ENCODE results near the gene KCNH4.

The KCNH4 gene

DNA sequence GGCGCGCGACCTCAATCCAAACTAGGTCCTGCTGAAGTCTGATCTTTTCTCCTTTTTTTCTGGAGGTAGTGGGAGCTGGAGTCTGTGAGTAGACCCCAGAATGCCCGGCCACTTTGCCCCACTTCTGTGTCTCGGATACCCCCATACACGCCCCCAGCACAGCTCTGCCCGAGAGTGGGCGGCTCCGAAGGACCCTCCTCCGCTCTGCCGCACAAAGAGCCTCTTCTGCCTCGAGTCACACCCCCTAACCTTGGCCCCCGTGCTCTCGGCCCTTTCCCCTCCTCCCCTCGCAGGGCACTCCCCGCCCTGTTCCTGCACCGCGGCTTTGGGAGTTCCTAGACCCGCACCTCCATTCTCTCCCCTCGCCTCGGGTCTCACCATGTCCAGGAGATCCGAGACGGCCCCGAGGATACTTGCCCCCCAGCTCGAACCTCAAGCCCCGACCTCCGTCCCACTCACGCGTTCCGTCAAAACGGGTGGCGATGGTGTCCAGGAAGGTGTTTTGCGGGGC is 476 bp downstream of the KCNH4 start:
- no peak for TF ChIP-seq CTCF (IDR thresholded peaks at IDR 0.05; ENCODE audit: low read depth, low read length)

GRCh38 chr17:42179911-42180410 is 981 bp downstream of the KCNH4 start:
- H3K4me3 ChIP-seq (ENCODE audit: low read depth, low read length), result no peak overlapping the region
- no peak for TF ChIP-seq CTCF (IDR thresholded peaks at IDR 0.05; ENCODE audit: low read depth, low read length)

More for the DNA sequence above, 476 bp downstream of the KCNH4 start:
- peak overlapping the region; percentile 44 for H3K4me3 ChIP-seq (ENCODE audit: low read depth, low read length)

DNA sequence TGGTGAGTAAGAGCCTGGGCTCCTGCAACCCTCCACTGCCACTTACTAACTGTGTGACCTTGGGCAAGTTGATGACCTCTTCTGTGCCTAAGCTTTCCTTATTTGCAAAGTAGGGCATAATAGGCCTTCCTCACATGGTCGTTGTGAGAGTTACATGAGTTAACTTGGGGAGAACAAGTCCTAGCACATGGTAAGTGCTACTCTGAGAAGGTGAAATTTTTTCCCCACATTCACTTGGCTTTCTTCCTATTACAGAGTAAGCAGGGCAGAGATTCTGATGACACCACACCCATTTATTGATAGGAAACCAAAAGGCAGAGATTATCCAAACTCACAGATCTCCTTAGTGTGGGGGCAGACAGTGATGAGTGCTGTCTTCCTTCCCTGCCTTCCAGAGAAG is 1.6 kb downstream of the KCNH4 start:
- H3K4me3 ChIP-seq (ENCODE audit: low read depth, low read length), result no peak overlapping the region
- TF ChIP-seq CTCF (IDR thresholded peaks at IDR 0.05; ENCODE audit: low read depth, low read length), result no peak

DNA sequence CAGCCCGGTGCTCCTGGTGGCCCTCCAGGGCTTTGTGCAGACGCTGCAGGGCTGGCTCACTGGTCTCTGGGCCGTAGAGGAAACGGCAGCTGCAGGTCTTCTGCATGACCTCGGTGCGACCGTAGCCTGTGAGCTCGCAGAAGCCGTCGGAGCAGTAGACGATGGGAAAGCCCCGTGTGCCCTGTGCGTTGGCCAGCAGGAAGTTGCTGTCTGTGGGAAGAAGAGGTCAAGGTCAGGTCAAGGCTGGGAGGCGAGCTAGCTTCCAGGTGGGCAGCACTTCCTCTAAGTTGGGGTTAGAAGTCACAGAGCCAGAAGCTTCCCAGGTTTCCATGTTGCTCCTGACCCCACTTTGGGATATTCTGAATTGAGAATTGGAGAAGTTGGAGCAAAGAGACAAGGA is 2.1 kb downstream of the KCNH4 start:
- no peak overlapping the region for H3K4me3 ChIP-seq (ENCODE audit: low read depth, low read length)
- TF ChIP-seq CTCF (IDR thresholded peaks at IDR 0.05; ENCODE audit: low read depth, low read length), result no peak

DNA sequence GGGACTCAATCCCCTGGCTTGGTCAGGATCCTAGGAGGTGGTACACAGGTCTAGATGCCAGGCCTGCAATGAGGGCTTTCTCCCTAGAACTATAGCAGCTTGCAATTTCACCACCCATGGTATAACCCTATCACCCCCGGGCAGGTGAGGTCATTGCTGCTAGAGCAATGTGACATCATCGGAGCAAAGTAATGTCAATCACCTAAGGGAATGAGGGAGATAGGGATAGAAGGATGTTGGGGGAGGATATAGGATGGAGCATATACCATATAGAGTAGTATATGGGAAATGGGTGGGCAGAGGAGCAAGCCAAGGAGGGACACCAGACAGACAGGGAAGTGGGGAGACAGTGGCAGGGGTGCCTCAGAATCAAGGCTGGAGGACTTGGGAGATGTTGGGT is 3.3 kb downstream of the KCNH4 start:
- no peak for TF ChIP-seq CTCF (IDR thresholded peaks at IDR 0.05; ENCODE audit: low read depth, low read length)
- H3K4me3 ChIP-seq (ENCODE audit: low read depth, low read length), result no peak overlapping the region

GRCh38 chr17:42174126-42174783 is 6.7 kb downstream of the KCNH4 start:
- no peak overlapping the region for H3K4me3 ChIP-seq (ENCODE audit: low read depth, low read length)
- no peak for TF ChIP-seq CTCF (IDR thresholded peaks at IDR 0.05; ENCODE audit: low read depth, low read length)

- no peak overlapping the region for H3K4me3 ChIP-seq (ENCODE audit: low read depth, low read length)
- no peak for TF ChIP-seq CTCF (IDR thresholded peaks at IDR 0.05; ENCODE audit: low read depth, low read length)
These were observed 9.1 kb downstream of the KCNH4 start for GRCh38 chr17:42171831-42172230.

Measured in WI38 (cell line).